Measurements from ENCODE around the gene NFIX. TPM values are rescaled to one million over a fixed set of nuclear protein-coding genes. Genes with fewer than 3 reads are reported as not detected.
A peak's percentile ranks its signal among the peaks of the same experiment; 100 is the strongest.

Gene NFIX
- total RNA-seq, 1 experiment from 2014 or later = 16.4 TPM

GRCh38 chr19:13120817-13121216 lies 125.5 kb downstream of the NFIX start:
- H3K36me3 Mint-ChIP-seq (ENCODE audit: insufficient read depth, unreplicated experiment) = peaks cover 38% of the 10 kb centered on the region
- no peak overlapping the region for H3K27ac Mint-ChIP-seq (ENCODE audit: unreplicated experiment)
- H3K4me1 Mint-ChIP-seq (ENCODE audit: low read depth, unreplicated experiment) = peaks cover 9% of the 10 kb centered on the region
- H3K4me3 Mint-ChIP-seq (ENCODE audit: low read depth, unreplicated experiment) = no peak overlapping the region
- no peak for DNase-seq
- CTCF ChIA-PET = interaction anchor here (0.5 kb wide), 1 partner anchor 170 kb away, joined by 3 read pairs; no protein-coding TSS in a partner anchor
- BruUV-seq (replicated peaks) = TSS peak; percentile 35
- no peaks in the 10 kb centered on the region for H3K27me3 Mint-ChIP-seq (ENCODE audit: unreplicated experiment)
- intact Hi-C loops (cut with micrococcal nuclease; ENCODE audit: unreplicated experiment) = no loop called here
- H3K9me3 Mint-ChIP-seq (ENCODE audit: low read depth, unreplicated experiment) = no peaks in the 10 kb centered on the region
- TF ChIP-seq, protein P1, sequence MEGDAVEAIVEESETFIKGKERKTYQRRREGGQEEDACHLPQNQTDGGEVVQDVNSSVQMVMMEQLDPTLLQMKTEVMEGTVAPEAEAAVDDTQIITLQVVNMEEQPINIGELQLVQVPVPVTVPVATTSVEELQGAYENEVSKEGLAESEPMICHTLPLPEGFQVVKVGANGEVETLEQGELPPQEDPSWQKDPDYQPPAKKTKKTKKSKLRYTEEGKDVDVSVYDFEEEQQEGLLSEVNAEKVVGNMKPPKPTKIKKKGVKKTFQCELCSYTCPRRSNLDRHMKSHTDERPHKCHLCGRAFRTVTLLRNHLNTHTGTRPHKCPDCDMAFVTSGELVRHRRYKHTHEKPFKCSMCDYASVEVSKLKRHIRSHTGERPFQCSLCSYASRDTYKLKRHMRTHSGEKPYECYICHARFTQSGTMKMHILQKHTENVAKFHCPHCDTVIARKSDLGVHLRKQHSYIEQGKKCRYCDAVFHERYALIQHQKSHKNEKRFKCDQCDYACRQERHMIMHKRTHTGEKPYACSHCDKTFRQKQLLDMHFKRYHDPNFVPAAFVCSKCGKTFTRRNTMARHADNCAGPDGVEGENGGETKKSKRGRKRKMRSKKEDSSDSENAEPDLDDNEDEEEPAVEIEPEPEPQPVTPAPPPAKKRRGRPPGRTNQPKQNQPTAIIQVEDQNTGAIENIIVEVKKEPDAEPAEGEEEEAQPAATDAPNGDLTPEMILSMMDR (IDR thresholded peaks at IDR 0.05; ENCODE audit: unreplicated experiment) = no peak

DNA sequence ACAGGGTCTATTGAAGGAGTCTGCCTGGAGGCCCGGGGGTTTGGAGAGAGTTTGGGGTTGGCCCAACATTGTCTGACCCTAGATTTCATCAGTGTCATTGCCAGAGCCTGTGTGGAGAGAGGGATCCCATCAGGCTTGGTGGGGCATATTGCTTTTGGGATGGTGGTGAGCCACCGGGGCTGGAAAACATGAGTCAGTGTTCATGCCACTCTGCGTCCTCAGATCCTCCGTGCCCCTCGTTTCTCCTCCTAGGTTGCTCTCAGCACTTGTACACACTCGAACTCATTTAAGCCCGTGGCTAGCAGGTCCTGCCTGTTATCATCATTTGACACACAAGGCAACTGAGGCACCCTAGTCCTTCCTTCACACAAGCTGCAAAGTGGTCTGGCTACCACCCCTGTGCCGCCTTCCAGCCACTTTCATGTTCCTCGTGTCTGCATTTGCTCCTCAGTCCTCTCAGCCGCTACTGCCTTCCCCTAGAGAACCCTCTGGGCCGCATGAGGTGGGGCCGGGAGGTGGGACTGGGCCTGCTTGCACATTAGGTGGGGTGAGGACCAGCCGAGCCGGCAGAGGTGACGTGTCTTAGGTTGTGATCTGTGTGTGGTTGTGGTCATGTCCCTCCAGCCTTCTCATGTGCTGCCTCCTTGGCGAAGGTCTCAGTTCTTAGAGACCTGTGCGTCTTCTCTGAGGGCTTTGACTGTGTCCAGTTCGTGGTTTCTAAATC lies 126.4 kb downstream of the NFIX start:
- Mint-ChIP-seq H3K4me3 (ENCODE audit: low read depth, unreplicated experiment) (no peak overlapping the region), H3K9me3 (ENCODE audit: low read depth, unreplicated experiment) (no peaks in the 10 kb centered on the region), H3K36me3 (ENCODE audit: insufficient read depth, unreplicated experiment) (peaks cover 29% of the 10 kb centered on the region), H3K27ac (ENCODE audit: unreplicated experiment) (no peak overlapping the region), H3K4me1 (ENCODE audit: low read depth, unreplicated experiment) (peaks cover 8% of the 10 kb centered on the region), H3K27me3 (ENCODE audit: unreplicated experiment) (no peaks in the 10 kb centered on the region)
- DNase-seq = no peak
- CTCF ChIA-PET = no interaction called here
- intact Hi-C loops (cut with micrococcal nuclease; ENCODE audit: unreplicated experiment) = no loop called here
- TF ChIP-seq, protein P1 (IDR thresholded peaks at IDR 0.05; ENCODE audit: unreplicated experiment) = no peak
- BruUV-seq (replicated peaks) = no TSS peak

- Mint-ChIP-seq H3K9me3 (ENCODE audit: low read depth, unreplicated experiment) (no peaks in the 10 kb centered on the region), H3K27ac (ENCODE audit: unreplicated experiment) (no peak overlapping the region), H3K36me3 (ENCODE audit: insufficient read depth, unreplicated experiment) (peaks cover 22% of the 10 kb centered on the region), H3K4me3 (ENCODE audit: low read depth, unreplicated experiment) (no peak overlapping the region), H3K4me1 (ENCODE audit: low read depth, unreplicated experiment) (peaks cover 8% of the 10 kb centered on the region), H3K27me3 (ENCODE audit: unreplicated experiment) (no peaks in the 10 kb centered on the region)
- CTCF ChIA-PET = no interaction called here
- intact Hi-C loops (cut with micrococcal nuclease; ENCODE audit: unreplicated experiment) = no loop called here
- DNase-seq = no peak
- TF ChIP-seq, protein P1 (IDR thresholded peaks at IDR 0.05; ENCODE audit: unreplicated experiment) = no peak
- no TSS peak for BruUV-seq (replicated peaks)
Measured at GRCh38 chr19:13122275-13122878, 127.1 kb downstream of the NFIX start.

- peaks cover 19% of the 10 kb centered on the region for H3K36me3 Mint-ChIP-seq (ENCODE audit: insufficient read depth, unreplicated experiment)
- no peaks in the 10 kb centered on the region for H3K27me3 Mint-ChIP-seq (ENCODE audit: unreplicated experiment)
- intact Hi-C loops (cut with micrococcal nuclease; ENCODE audit: unreplicated experiment) = no loop called here
- BruUV-seq (replicated peaks) = no TSS peak
- peaks cover 15% of the 10 kb centered on the region for H3K4me1 Mint-ChIP-seq (ENCODE audit: low read depth, unreplicated experiment)
- TF ChIP-seq, protein P1 (IDR thresholded peaks at IDR 0.05; ENCODE audit: unreplicated experiment) = no peak
- CTCF ChIA-PET = interaction anchor here (0.5 kb wide), 1 partner anchor 761 kb away, joined by 8 read pairs; no protein-coding TSS in a partner anchor
- no peak overlapping the region for H3K27ac Mint-ChIP-seq (ENCODE audit: unreplicated experiment)
- no peak for DNase-seq
- H3K9me3 Mint-ChIP-seq (ENCODE audit: low read depth, unreplicated experiment) = no peaks in the 10 kb centered on the region
- no peak overlapping the region for H3K4me3 Mint-ChIP-seq (ENCODE audit: low read depth, unreplicated experiment)
Measured at GRCh38 chr19:13122980-13123957, 128.0 kb downstream of the NFIX start.
